ENCODE measurements around the gene CTRB1.

DNA sequence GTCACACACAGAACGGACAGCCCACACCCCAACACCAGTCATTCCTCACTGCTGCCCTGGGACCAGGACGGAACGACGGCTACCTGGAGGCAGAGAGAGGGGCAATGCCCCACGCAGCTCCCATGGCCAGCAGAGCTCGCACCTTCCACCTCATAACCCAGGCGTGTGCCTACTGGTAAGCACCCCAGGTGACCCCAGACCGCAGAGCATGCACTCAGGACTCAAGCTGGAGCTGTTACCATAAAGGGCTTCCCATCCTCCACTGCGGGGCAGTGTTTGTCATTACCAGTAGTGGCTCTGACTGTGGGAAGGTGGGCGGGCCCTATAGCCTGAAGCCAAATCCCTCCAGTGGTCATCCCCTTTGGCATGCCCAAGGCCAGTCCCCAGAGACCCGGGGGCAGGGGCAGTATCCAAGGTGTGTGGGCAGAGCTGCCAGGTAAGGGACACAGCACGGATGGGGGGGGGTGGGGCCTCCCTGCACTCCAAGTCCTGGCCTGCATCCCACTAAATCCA is 37.3 kb downstream of the CTRB1 start:
- TF ChIP-seq GATA2 (IDR thresholded peaks at IDR 0.05; ENCODE audit: low read depth, low read length): no peak
- no peak for TF ChIP-seq GATA3 (IDR thresholded peaks at IDR 0.05; ENCODE audit: low read depth, low read length)

Data from SH-SY5Y (cell line).